WI38 (cell line): ENCODE results near the gene MPRIP.

Source experiments
- H3K4me3 ChIP-seq: 2 replicates; pipeline ENCODE4 v1.5.1; 2011; ENCODE audit warnings: low read depth, mild to moderate bottlenecking, control low read depth, low read length
- CTCF ChIP-seq: IDR thresholded peaks from 2 replicates; pipeline ENCODE4 v1.5.1; 2012; ENCODE audit warnings: low read depth, mild to moderate bottlenecking, control low read depth, low read length

The MPRIP gene

GRCh38 chr17:17144916-17145665 is 102.8 kb downstream of the MPRIP start:
- no peak for TF ChIP-seq CTCF
- no peak overlapping the region for H3K4me3 ChIP-seq

DNA sequence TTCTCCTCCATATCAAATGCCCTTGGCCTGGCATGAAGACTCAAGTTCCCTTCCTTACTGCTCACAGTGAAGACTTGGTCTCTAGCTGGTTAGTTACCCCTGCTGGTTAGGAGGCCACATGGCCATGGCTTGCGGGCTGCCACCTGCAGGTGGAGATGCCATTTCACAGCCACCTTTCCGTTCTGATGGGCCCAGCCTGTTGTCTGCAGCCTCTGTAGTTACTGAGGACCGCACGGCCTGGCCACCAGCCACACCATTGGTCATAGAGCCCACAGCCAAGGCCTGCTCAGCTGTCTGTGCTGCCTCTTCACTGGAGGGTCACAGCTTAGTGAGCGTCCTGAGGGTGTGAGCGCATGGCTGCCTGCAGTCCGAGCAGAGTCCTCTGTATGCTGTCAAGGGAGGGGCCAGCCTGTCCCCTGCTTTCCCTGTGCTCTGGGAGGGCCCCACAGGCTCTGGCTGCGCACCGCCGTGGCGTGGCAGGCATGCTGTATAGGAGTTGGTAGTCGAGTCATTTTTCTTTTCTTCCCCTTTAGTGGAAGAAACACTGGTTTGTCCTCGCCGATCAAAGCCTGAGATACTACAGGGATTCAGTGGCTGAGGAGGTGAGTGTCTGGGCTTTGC is 104.6 kb downstream of the MPRIP start:
- TF ChIP-seq CTCF: no peak
- H3K4me3 ChIP-seq: no peak overlapping the region

DNA sequence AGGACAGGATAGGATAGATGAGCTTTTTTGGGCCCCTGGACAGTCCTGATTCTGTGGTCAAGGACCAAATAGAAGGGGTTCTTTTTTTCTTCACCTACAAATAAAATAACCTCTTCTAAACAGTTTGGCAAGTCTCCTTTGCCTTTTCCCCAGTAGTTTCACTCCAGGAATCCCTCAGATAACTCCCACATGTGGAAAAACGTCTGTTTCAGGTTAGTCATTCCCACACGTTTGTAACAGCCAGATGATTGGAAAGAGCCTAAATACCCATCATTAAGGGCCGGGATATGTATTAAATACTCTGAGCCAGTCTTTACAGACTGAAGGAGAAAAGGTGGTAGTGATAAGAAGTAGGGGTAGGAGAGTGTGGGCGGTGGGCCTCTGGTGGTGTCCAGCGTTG is 105.6 kb downstream of the MPRIP start:
- TF ChIP-seq CTCF: no peak

GRCh38 chr17:17149520-17150447 is 107.5 kb downstream of the MPRIP start:
- TF ChIP-seq CTCF: no peak
- H3K4me3 ChIP-seq: no peak overlapping the region

More for the DNA sequence above, 105.6 kb downstream of the MPRIP start:
- no peak overlapping the region for H3K4me3 ChIP-seq

- no peak for TF ChIP-seq CTCF
- H3K4me3 ChIP-seq: no peak overlapping the region
Measured at GRCh38 chr17:17150448-17150800, 108.2 kb downstream of the MPRIP start.

DNA sequence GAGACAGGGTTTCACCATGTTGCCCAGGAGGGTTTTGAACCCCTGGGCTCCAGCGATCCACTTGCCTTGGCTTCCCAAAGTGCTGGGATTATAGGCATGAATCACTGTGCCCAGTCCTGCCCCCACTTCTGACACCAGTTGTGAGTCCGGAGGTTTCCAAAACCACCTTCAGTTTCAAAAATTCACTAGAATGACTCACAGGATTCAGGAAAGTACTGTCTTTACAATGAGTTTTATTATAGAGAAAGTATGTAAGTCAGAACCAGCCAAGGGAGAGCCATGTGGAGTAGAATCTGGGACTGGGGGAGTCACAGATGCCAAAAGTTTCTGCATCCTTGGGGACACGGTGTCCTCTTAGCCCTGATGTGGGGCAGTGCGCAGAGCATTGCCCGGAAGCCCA is 108.8 kb downstream of the MPRIP start:
- H3K4me3 ChIP-seq: no peak overlapping the region
- no peak for TF ChIP-seq CTCF
